Activated naive CD4-positive, alpha-beta T cell treated with anti-CD3 and anti-CD28 coated beads for 36 hours (primary cell): ENCODE measurements around the gene UBE2G1. TPM values are rescaled to one million over a fixed set of nuclear protein-coding genes. Genes with fewer than 3 reads are reported as not detected.

Experiments used
- CTCF ChIA-PET: fragments of 350-600 bp; sonication (Branson Sonifier 250); formaldehyde crosslinking; loops from one replicate; lab custom pipeline; 2021; ENCODE audit warnings: antibody characterized with exemption; lab: Charles Lee
- DNase-seq: peaks from one replicate; pipeline ENCODE4 v3.0.0-alpha.2; 2020
- H3K27ac Mint-ChIP-seq: one replicate; pipeline ENCODE4 v1.8.0; 2021; ENCODE audit warnings: mild to moderate bottlenecking, mixed read lengths
- H3K27me3 Mint-ChIP-seq: one replicate; pipeline ENCODE4 v1.8.0; 2021; ENCODE audit warnings: low read depth, mixed read lengths
- H3K36me3 Mint-ChIP-seq: one replicate; pipeline ENCODE4 v1.8.0; 2021; ENCODE audit warnings: low read depth, mixed read lengths
- H3K4me1 Mint-ChIP-seq: one replicate; pipeline ENCODE4 v1.8.0; 2021; ENCODE audit warnings: low read depth, mixed read lengths
- H3K4me3 Mint-ChIP-seq: one replicate; pipeline ENCODE4 v1.8.0; 2021; ENCODE audit warnings: mild to moderate bottlenecking, moderate library complexity, mixed read lengths
- H3K9me3 Mint-ChIP-seq: one replicate; pipeline ENCODE4 v1.8.0; 2021; ENCODE audit warnings: mixed read lengths
- intact Hi-C: fragments of 100-400 bp; cut with micrococcal nuclease; formaldehyde crosslinking; loops from one replicate; pipeline ENCODE4 v1.15.1; 2023
- total RNA-seq, 2 experiments: library from RNA; stranded (reverse); gene quantifications; one replicate each; pipeline ENCODE4 v1.2.3, GENCODE V29; 2021

Gene UBE2G1
- total RNA-seq, 2 experiments from 2014 or later: 33.3 to 36.1 TPM

- H3K36me3 Mint-ChIP-seq: peaks cover 34% of the 10 kb centered on the region
- peaks cover 14% of the 10 kb centered on the region for H3K9me3 Mint-ChIP-seq
- H3K27ac Mint-ChIP-seq: no peak overlapping the region
- H3K4me3 Mint-ChIP-seq: no peak overlapping the region
- CTCF ChIA-PET: no interaction called here
- H3K27me3 Mint-ChIP-seq: no peaks in the 10 kb centered on the region
- intact Hi-C loops: no loop called here
- no peak for DNase-seq
- H3K4me1 Mint-ChIP-seq: peaks cover 54% of the 10 kb centered on the region
Measured at GRCh38 chr17:4329838-4330237, 36.6 kb downstream of the UBE2G1 start.

GRCh38 chr17:4327606-4328005 lies 38.9 kb downstream of the UBE2G1 start:
- CTCF ChIA-PET: no interaction called here
- intact Hi-C loops: no loop called here
- peaks cover 42% of the 10 kb centered on the region for H3K4me1 Mint-ChIP-seq
- peaks cover 14% of the 10 kb centered on the region for H3K9me3 Mint-ChIP-seq
- H3K36me3 Mint-ChIP-seq: peaks cover 34% of the 10 kb centered on the region
- no peaks in the 10 kb centered on the region for H3K27me3 Mint-ChIP-seq
- DNase-seq: no peak
- H3K4me3 Mint-ChIP-seq: no peak overlapping the region
- no peak overlapping the region for H3K27ac Mint-ChIP-seq

- H3K9me3 Mint-ChIP-seq: peaks cover 14% of the 10 kb centered on the region
- intact Hi-C loops: no loop called here
- DNase-seq: no peak
- peaks cover 34% of the 10 kb centered on the region for H3K36me3 Mint-ChIP-seq
- H3K27me3 Mint-ChIP-seq: no peaks in the 10 kb centered on the region
- H3K4me1 Mint-ChIP-seq: peaks cover 41% of the 10 kb centered on the region
- CTCF ChIA-PET: interaction anchor here (0.5 kb wide), 1 partner anchor 64 kb away, joined by 5 read pairs; no protein-coding TSS in a partner anchor
- H3K4me3 Mint-ChIP-seq: no peak overlapping the region
- no peak overlapping the region for H3K27ac Mint-ChIP-seq
Measured at GRCh38 chr17:4326608-4327007, 39.9 kb downstream of the UBE2G1 start.

DNA sequence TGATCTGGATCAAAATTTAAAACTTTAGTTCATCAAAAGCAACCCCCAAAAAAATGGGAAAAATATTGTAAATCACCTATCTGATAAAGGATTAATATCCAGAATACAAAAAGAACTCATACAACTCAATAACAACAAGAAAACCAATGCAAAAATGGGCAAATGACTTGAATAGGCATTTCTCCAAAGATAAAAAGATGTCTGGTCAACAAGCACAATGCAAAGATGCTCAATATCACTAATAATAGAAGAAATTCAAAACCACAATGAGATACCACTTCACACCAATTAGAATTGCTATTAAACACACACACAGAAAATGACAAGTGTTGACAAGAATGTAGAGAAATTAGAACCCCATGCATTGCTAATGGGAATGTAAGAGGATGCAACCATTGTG lies 40.4 kb downstream of the UBE2G1 start:
- Mint-ChIP-seq H3K4me1 (peaks cover 40% of the 10 kb centered on the region), H3K27me3 (no peaks in the 10 kb centered on the region), H3K4me3 (no peak overlapping the region), H3K9me3 (peaks cover 14% of the 10 kb centered on the region), H3K27ac (no peak overlapping the region), H3K36me3 (peaks cover 34% of the 10 kb centered on the region)
- CTCF ChIA-PET: no interaction called here
- intact Hi-C loops: no loop called here
- DNase-seq: no peak

DNA sequence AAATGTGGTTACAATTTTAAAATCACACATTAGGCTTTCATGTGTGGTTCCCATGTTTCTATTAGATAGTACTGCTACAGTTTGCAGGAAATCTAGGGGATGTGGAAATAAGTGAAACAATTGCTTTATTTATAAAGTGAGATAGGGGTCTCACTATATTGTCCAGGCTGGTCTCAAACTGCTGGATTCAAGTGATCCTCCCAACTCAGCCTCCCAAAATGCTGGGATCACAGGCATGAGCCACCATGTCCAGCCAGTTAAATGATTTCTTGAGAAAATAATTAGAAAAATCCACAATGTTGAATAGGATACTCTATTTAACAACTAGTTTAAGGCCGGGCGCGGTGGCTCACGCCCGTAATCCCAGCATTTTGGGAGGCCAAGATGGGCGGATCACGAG lies 42.0 kb downstream of the UBE2G1 start:
- no peak overlapping the region for H3K4me3 Mint-ChIP-seq
- intact Hi-C loops: loop anchor here (5.0 kb wide), 1 partner anchor 33 kb away; no protein-coding TSS in a partner anchor
- H3K27ac Mint-ChIP-seq: no peak overlapping the region
- peaks cover 14% of the 10 kb centered on the region for H3K9me3 Mint-ChIP-seq
- CTCF ChIA-PET: no interaction called here
- H3K27me3 Mint-ChIP-seq: no peaks in the 10 kb centered on the region
- peaks cover 33% of the 10 kb centered on the region for H3K4me1 Mint-ChIP-seq
- DNase-seq: no peak
- peaks cover 34% of the 10 kb centered on the region for H3K36me3 Mint-ChIP-seq

DNA sequence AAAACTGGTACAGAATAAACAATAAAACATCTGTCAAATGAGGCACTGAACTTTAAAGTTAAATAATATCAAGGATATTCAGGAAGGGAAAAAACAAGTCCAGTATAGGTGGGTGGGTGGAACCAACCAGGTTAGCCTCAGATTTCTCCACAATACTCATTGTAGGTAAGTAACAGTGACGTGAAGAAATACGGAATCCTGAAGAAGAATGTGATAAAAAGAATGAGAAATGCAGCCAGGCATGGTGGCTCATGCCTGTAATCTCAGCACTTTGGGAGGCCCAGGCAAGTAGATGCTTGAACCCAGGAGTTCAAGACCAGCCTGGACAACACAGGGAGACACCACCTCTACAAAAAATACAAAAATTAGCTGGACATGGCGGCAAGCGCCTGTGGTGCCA lies 47.3 kb downstream of the UBE2G1 start:
- Mint-ChIP-seq H3K36me3 (no peaks in the 10 kb centered on the region), H3K27ac (no peak overlapping the region), H3K4me3 (no peak overlapping the region), H3K27me3 (no peaks in the 10 kb centered on the region), H3K4me1 (peaks cover 51% of the 10 kb centered on the region), H3K9me3 (no peaks in the 10 kb centered on the region)
- intact Hi-C loops: no loop called here
- CTCF ChIA-PET: no interaction called here
- DNase-seq: no peak

GRCh38 chr17:4318596-4318995 lies 47.9 kb downstream of the UBE2G1 start:
- H3K27ac Mint-ChIP-seq: no peak overlapping the region
- CTCF ChIA-PET: no interaction called here
- H3K9me3 Mint-ChIP-seq: no peaks in the 10 kb centered on the region
- H3K4me1 Mint-ChIP-seq: peaks cover 57% of the 10 kb centered on the region
- intact Hi-C loops: no loop called here
- no peak for DNase-seq
- no peaks in the 10 kb centered on the region for H3K27me3 Mint-ChIP-seq
- H3K4me3 Mint-ChIP-seq: no peak overlapping the region
- no peaks in the 10 kb centered on the region for H3K36me3 Mint-ChIP-seq

GRCh38 chr17:4318186-4318585 lies 48.3 kb downstream of the UBE2G1 start:
- intact Hi-C loops: no loop called here
- H3K4me1 Mint-ChIP-seq: peaks cover 57% of the 10 kb centered on the region
- no peak for DNase-seq
- no peak overlapping the region for H3K4me3 Mint-ChIP-seq
- CTCF ChIA-PET: no interaction called here
- no peaks in the 10 kb centered on the region for H3K9me3 Mint-ChIP-seq
- no peak overlapping the region for H3K27ac Mint-ChIP-seq
- H3K27me3 Mint-ChIP-seq: no peaks in the 10 kb centered on the region
- H3K36me3 Mint-ChIP-seq: no peaks in the 10 kb centered on the region

DNA sequence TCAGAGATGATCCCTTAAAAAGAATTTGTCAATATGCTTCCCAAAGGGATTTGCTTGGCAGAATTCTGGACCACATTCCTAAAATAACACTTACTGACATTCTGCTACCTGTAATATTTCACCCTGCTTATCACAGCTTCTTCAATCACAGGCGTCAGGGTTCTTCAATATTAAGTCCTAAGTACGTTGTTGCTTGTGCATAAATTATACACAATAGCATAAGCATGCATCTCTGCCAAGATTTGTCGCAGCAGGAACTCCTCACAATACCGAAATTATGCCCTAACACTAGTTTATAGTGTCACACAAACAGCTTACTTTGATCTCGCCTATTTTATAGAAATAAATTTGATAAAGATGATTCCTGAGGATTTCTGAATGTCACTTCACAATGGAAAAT lies 48.9 kb downstream of the UBE2G1 start:
- Mint-ChIP-seq H3K27ac (no peak overlapping the region), H3K36me3 (no peaks in the 10 kb centered on the region), H3K4me3 (no peak overlapping the region), H3K9me3 (no peaks in the 10 kb centered on the region), H3K4me1 (peaks cover 57% of the 10 kb centered on the region), H3K27me3 (no peaks in the 10 kb centered on the region)
- CTCF ChIA-PET: interaction anchor here (0.6 kb wide), 1 partner anchor 52 kb away, joined by 3 read pairs; no protein-coding TSS in a partner anchor
- intact Hi-C loops: no loop called here
- no peak for DNase-seq

DNA sequence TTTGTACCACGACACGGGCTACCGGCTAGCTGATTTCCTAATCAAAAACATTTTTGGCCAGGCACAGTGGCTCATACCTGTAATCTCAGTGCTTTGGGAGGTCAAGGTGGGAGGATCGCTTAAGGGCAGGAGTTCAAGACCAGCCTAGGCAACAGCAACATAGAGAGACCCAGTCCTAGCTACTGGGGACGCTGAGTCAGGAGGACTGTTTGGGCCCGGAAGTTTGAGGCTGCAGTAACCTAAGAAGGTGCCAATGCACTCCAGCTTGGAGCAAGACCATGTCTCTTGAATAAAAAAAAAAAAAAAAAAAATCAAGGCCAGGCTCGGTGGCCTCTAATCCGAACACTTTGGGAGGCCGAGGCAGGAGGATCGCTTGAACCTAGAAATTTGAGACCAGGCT lies 49.8 kb downstream of the UBE2G1 start:
- Mint-ChIP-seq H3K4me1 (peaks cover 57% of the 10 kb centered on the region), H3K27ac (no peak overlapping the region), H3K9me3 (no peaks in the 10 kb centered on the region), H3K4me3 (no peak overlapping the region), H3K27me3 (no peaks in the 10 kb centered on the region), H3K36me3 (no peaks in the 10 kb centered on the region)
- intact Hi-C loops: no loop called here
- DNase-seq: no peak
- CTCF ChIA-PET: no interaction called here

GRCh38 chr17:4314618-4315017 lies 51.9 kb downstream of the UBE2G1 start:
- no peak for DNase-seq
- Mint-ChIP-seq H3K27ac (no peak overlapping the region), H3K36me3 (no peaks in the 10 kb centered on the region), H3K27me3 (no peaks in the 10 kb centered on the region), H3K9me3 (no peaks in the 10 kb centered on the region), H3K4me1 (peaks cover 75% of the 10 kb centered on the region), H3K4me3 (no peak overlapping the region)
- intact Hi-C loops: no loop called here
- CTCF ChIA-PET: interaction anchor here (0.5 kb wide), 1 partner anchor 796 kb away, joined by 3 read pairs; no protein-coding TSS in a partner anchor

DNA sequence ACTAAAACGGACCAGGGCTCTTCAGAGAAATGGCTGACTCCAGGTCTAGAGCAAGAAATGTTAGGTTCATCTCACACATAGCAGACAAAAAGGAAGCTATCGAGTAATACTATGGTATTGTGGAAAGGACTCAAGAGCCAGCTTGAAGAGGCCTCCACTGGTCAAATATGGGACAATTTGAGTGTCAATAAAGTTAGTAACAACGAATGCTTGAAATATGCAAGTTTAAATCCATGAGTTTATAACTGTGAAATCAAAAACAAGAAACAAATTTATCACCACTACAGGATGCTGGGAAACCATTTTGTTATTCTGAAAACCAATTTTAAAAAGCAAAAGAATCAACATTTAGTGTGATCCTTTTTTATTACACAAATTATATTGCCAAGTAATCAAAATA lies 52.3 kb downstream of the UBE2G1 start:
- no peak for DNase-seq
- Mint-ChIP-seq H3K4me3 (no peak overlapping the region), H3K4me1 (peaks cover 75% of the 10 kb centered on the region), H3K27ac (no peak overlapping the region), H3K9me3 (no peaks in the 10 kb centered on the region), H3K36me3 (no peaks in the 10 kb centered on the region), H3K27me3 (no peaks in the 10 kb centered on the region)
- CTCF ChIA-PET: no interaction called here
- intact Hi-C loops: no loop called here

GRCh38 chr17:4313221-4314114 lies 53.0 kb downstream of the UBE2G1 start:
- Mint-ChIP-seq H3K27ac (no peak overlapping the region), H3K27me3 (no peaks in the 10 kb centered on the region), H3K9me3 (no peaks in the 10 kb centered on the region), H3K4me3 (no peak overlapping the region), H3K4me1 (peaks cover 72% of the 10 kb centered on the region), H3K36me3 (no peaks in the 10 kb centered on the region)
- intact Hi-C loops: no loop called here
- DNase-seq: no peak
- CTCF ChIA-PET: no interaction called here
